Trophoblast cell (in vitro differentiated cells and primary cell): Measurements from ENCODE around the gene ZNF276. TPM values are rescaled to one million over a fixed set of nuclear protein-coding genes. Genes with fewer than 3 reads are reported as not detected.
"Not testable (repeated sequence)": the region's sequence is repeated elsewhere in the genome, so short reads cannot be mapped to it uniquely, and the experiment has no call there.

Experiments used
- DNase-seq, 2 donors: peaks; one replicate each; pipeline ENCODE4 v3.0.0-alpha.2; 2016
- H2AFZ ChIP-seq: 2 replicates; pipeline ENCODE4 v1.6.1; 2013; ENCODE audit warnings: low read length, moderate library complexity, mild to moderate bottlenecking; ENCODE audit not compliant: insufficient read depth, poor library complexity
- H2AK5ac ChIP-seq: 2 replicates; pipeline ENCODE4 v1.6.1; 2013; ENCODE audit warnings: mild to moderate bottlenecking, low read length
- H2BK120ac ChIP-seq: 2 replicates; pipeline ENCODE4 v1.6.1; 2013; ENCODE audit warnings: low read length, mild to moderate bottlenecking, moderate library complexity; ENCODE audit not compliant: insufficient read depth, poor library complexity
- H2BK12ac ChIP-seq: 2 replicates; pipeline ENCODE4 v1.6.1; 2013; ENCODE audit warnings: mild to moderate bottlenecking, low read length, moderate library complexity
- H2BK5ac ChIP-seq: 2 replicates; pipeline ENCODE4 v1.6.1; 2013; ENCODE audit warnings: low read length, low read depth, moderate library complexity, mild to moderate bottlenecking; ENCODE audit not compliant: poor library complexity
- H3K14ac ChIP-seq: 2 replicates; pipeline ENCODE4 v1.6.1; 2013; ENCODE audit warnings: mild to moderate bottlenecking, low read length
- H3K18ac ChIP-seq: 2 replicates; pipeline ENCODE4 v1.6.1; 2013; ENCODE audit warnings: mild to moderate bottlenecking, low read length
- H3K23ac ChIP-seq: 2 replicates; pipeline ENCODE4 v1.6.1; 2013; ENCODE audit warnings: low read length
- H3K27ac ChIP-seq: 2 replicates; pipeline ENCODE4 v1.5.1; 2013; ENCODE audit warnings: low read depth, mild to moderate bottlenecking, inconsistent platforms, low read length, moderate library complexity
- H3K27me3 ChIP-seq: 2 replicates; pipeline ENCODE4 v1.6.1; 2013; ENCODE audit warnings: inconsistent platforms, mild to moderate bottlenecking, low read length, moderate library complexity; ENCODE audit not compliant: insufficient read depth
- H3K36me3 ChIP-seq, 2 experiments: 1 replicate in 1 of 2; 2 replicates in 1 of 2; pipeline ENCODE4 v1.6.1; 2013; ENCODE audit warnings: low read length in 2 of 2, mild to moderate bottlenecking in 2 of 2, moderate library complexity in 1 of 2; ENCODE audit not compliant: insufficient read depth in 2 of 2, control insufficient read depth in 1 of 2
- H3K4ac ChIP-seq: 2 replicates; pipeline ENCODE4 v1.6.1; 2013; ENCODE audit warnings: low read depth, mild to moderate bottlenecking, low read length, moderate library complexity
- H3K4me1 ChIP-seq, 2 experiments: 1 replicate in 1 of 2; 2 replicates in 1 of 2; pipeline ENCODE4 v1.6.1; 2013; ENCODE audit warnings: low read length in 2 of 2, mild to moderate bottlenecking in 2 of 2, moderate library complexity in 1 of 2; ENCODE audit not compliant: insufficient read depth in 2 of 2, control insufficient read depth in 1 of 2
- H3K4me2 ChIP-seq: 2 replicates; pipeline ENCODE4 v1.6.1; 2013; ENCODE audit warnings: inconsistent platforms, mild to moderate bottlenecking, low read length, moderate library complexity
- H3K4me3 ChIP-seq: 2 replicates; pipeline ENCODE4 v1.5.1; 2013; ENCODE audit warnings: mild to moderate bottlenecking, low read depth, low read length, inconsistent platforms
- H3K79me1 ChIP-seq: one replicate; pipeline ENCODE4 v1.6.1; 2013; ENCODE audit warnings: low read length
- H3K79me2 ChIP-seq: 2 replicates; pipeline ENCODE4 v1.6.1; 2013; ENCODE audit warnings: low read length, mild to moderate bottlenecking; ENCODE audit not compliant: control insufficient read depth, insufficient read depth, poor library complexity
- H3K9ac ChIP-seq: 2 replicates; pipeline ENCODE4 v1.6.1; 2013; ENCODE audit warnings: mild to moderate bottlenecking, low read length
- H3K9me3 ChIP-seq: 2 replicates; pipeline ENCODE4 v1.6.1; 2013; ENCODE audit warnings: low read depth, mild to moderate bottlenecking, control low read depth, inconsistent platforms, low read length; ENCODE audit not compliant: insufficient read depth
- H4K12ac ChIP-seq: 2 replicates; pipeline ENCODE4 v1.6.1; 2013; ENCODE audit warnings: low read depth, mild to moderate bottlenecking, low read length, moderate library complexity
- H4K8ac ChIP-seq: 2 replicates; pipeline ENCODE4 v1.6.1; 2013; ENCODE audit warnings: low read depth, mild to moderate bottlenecking, low read length, moderate library complexity
- H4K91ac ChIP-seq: one replicate; pipeline ENCODE4 v1.6.1; 2013; ENCODE audit warnings: low read depth, mild to moderate bottlenecking, low read length, moderate library complexity
- WGBS: extraction: QIAGEN DNeasy Blood & Tissue Kit; methylation state at CpG from one replicate; pipeline ENCODE4 v1.1.7; 2013; ENCODE audit warnings: missing lambda C conversion rate; ENCODE audit not compliant: insufficient read length, insufficient coverage; ENCODE audit errors: extremely low coverage; 5-methylcytosine and 5-hydroxymethylcytosine counted together
- polyA plus RNA-seq: library from polyadenylated mRNA; stranded (reverse); fragments of 200-250 nt; gene quantifications from 2 replicates; pipeline ENCODE4 v1.2.3, GENCODE V29; 2013

ZNF276 gene, protein sequence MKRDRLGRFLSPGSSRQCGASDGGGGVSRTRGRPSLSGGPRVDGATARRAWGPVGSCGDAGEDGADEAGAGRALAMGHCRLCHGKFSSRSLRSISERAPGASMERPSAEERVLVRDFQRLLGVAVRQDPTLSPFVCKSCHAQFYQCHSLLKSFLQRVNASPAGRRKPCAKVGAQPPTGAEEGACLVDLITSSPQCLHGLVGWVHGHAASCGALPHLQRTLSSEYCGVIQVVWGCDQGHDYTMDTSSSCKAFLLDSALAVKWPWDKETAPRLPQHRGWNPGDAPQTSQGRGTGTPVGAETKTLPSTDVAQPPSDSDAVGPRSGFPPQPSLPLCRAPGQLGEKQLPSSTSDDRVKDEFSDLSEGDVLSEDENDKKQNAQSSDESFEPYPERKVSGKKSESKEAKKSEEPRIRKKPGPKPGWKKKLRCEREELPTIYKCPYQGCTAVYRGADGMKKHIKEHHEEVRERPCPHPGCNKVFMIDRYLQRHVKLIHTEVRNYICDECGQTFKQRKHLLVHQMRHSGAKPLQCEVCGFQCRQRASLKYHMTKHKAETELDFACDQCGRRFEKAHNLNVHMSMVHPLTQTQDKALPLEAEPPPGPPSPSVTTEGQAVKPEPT
- 5.9 and 6.3 TPM in 2 replicates for polyA plus RNA-seq

DNA sequence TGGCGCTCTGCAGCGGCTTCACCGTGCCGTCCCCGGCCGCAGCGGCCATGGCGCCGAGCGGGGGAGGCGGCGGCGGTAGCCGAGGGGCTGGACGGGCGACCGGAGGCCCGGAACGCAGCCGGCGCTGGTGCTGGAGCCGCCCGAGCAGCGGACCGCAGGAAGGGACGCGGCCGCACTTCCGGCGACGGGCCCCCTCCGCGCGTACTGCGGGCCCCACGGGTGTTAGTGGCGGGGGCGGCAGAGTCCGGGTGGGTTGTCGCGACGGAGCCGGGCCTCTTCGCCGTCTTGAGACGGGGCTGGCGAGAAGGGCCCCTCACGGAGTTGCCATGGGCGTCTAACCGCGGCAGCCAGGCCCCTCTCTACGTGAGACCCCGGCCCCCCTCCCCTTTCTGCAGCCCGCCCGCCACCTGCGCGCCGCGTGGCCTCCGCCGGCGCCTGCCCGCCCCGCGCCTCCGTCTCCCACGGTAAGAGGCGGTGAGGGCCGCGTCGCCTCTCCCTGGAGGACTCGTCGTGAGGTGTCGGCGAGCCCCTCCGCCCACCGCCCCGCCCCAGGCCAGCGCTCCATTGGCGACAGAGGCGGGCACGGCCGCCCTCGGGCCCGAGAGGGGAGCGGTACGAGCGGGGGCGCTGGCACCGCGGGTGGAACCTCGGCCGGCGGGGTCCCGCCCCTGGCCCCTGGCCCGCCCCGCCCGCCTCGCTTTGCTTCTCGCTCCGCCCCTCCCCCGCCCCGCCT is at the start of gene ZNF276, which contains the start of gene VPS9D1:
Gene ZNF276, plus strand, starts transcription at position 725 of the 733 bp plus-strand sequence. CDS start 104 bp downstream, outside the sequence.
Gene VPS9D1, minus strand, starts transcription at position 86 of the 733 bp plus-strand sequence. Its CDS starts 37 bp downstream, at position 49.
- WGBS = no CpG with 5 or more reads among the region's 103 CpGs
- peak within 1 kb of the TSS; percentile 83 for H2BK120ac ChIP-seq

DNA sequence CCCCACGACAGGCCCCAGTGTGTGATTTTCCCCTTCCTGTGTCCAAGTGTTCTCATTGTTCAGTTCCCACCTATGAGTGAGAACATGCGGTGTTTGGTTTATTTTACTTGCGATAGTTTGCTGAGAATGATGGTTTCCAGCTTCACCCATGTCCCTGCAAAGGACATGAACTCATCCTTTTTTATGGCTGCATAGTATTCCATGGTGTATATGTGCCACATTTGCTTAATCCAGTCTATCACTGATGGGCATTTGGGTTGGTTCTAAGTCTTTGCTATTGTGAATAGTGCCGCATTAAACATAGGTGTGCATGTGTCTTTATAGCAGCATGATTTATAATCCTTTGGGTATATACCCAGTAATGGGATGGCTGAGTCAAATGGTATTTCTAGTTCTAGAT is 49.8 kb upstream of the ZNF276 start:
- not testable (repeated sequence) for DNase-seq, H3K4ac ChIP-seq, H2AFZ ChIP-seq, H4K91ac ChIP-seq, H4K12ac ChIP-seq, H2BK12ac ChIP-seq, H4K8ac ChIP-seq, H2BK5ac ChIP-seq, H3K27me3 ChIP-seq, H3K79me1 ChIP-seq, H3K14ac ChIP-seq, H3K36me3 ChIP-seq, H2AK5ac ChIP-seq, H3K23ac ChIP-seq, H3K4me2 ChIP-seq, H3K4me3 ChIP-seq, H3K9ac ChIP-seq, H3K27ac ChIP-seq, H2BK120ac ChIP-seq, H3K79me2 ChIP-seq, H3K4me1 ChIP-seq, H3K18ac ChIP-seq, H3K9me3 ChIP-seq
- no CpG with 5 or more reads among the region's 4 CpGs for WGBS

More for the DNA sequence above, at the start of gene ZNF276, which contains the start of gene VPS9D1:
- Histone ChIP-seq H2BK12ac (no peak within 1 kb of the TSS), H3K14ac (peak within 1 kb of the TSS; percentile 93), H3K36me3 (peaks cover 21 to 23% of the 10 kb centered on the region in 2 experiments), H3K4me1 (peaks cover 8 to 13% of the 10 kb centered on the region in 2 experiments), H3K4ac (peak within 1 kb of the TSS; percentile 84), H3K27me3 (no peaks in the 10 kb centered on the region), H3K27ac (peak within 1 kb of the TSS; percentile 83), H3K79me1 (peaks cover 14% of the 10 kb centered on the region), H3K9me3 (peaks cover 5% of the 10 kb centered on the region), H2AFZ (peak within 1 kb of the TSS; percentile 85), H2AK5ac (no peak within 1 kb of the TSS), H3K9ac (peak within 1 kb of the TSS; percentile 90), H3K18ac (peak within 1 kb of the TSS; percentile 94), H3K79me2 (peaks cover 9% of the 10 kb centered on the region), H3K23ac (no peak within 1 kb of the TSS), H4K12ac (peak within 1 kb of the TSS; percentile 95), H2BK5ac (peak within 1 kb of the TSS; percentile 79), H4K91ac (peak within 1 kb of the TSS; percentile 85), H3K4me2 (peak within 1 kb of the TSS; percentile 93), H4K8ac (peak within 1 kb of the TSS; percentile 99), H3K4me3 (peak within 1 kb of the TSS; percentile 95)
- DNase-seq = peak; percentile 80 to 84

DNA sequence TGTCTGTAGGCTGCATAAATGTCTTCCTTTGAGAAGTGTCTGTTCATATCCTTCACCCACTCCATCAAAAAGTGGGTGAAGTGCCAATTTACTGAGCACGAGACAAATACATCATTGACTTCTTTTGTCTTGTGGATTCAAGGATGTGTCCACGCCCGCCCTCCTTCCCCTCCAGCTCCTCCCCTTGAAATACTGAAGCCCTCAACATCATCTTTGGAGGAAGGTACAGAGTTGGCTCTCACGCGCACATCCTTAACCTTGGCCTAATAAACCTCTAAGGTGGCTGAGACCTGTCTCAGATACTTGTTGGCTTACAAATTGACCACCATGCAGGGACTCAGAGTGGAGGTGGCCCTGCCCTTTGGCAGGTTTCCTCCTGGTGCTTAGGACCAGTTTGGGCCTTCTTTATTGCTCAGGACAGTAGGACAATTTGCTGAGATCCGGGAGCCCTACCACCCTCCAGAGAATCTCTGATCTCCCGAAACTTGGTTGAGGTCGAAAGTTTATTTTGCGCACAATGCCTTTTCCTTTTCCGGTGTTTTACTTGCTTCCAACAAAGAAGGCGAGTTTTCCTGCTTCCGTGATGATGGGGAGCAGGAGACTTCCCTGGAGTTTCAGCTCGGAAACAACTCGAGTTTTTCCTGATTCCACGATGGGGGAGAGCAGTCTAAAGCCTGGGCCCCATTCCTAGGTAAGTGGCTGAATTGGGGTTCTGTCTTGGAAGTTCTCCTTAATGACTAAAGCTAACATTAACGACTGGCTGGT is 49.0 kb upstream of the ZNF276 start:
- no peak for DNase-seq
- Histone ChIP-seq H2AK5ac (no peak overlapping the region), H3K4me3 (no peak overlapping the region), H3K4me1 (no peaks in the 10 kb centered on the region), H4K91ac (no peak overlapping the region), H2BK12ac (no peak overlapping the region), H3K9me3 (no peaks in the 10 kb centered on the region), H3K27me3 (no peaks in the 10 kb centered on the region), H2BK120ac (no peak overlapping the region), H3K79me2 (no peaks in the 10 kb centered on the region), H3K23ac (no peak overlapping the region), H3K36me3 (peaks cover 3 to 5% of the 10 kb centered on the region in 2 experiments), H3K18ac (no peak overlapping the region), H3K27ac (no peak overlapping the region), H4K8ac (no peak overlapping the region), H2BK5ac (no peak overlapping the region), H4K12ac (no peak overlapping the region), H2AFZ (no peak overlapping the region), H3K79me1 (no peaks in the 10 kb centered on the region), H3K4ac (no peak overlapping the region), H3K4me2 (no peak overlapping the region), H3K14ac (no peak overlapping the region), H3K9ac (no peak overlapping the region)
- no CpG with 5 or more reads among the region's 16 CpGs for WGBS

DNA sequence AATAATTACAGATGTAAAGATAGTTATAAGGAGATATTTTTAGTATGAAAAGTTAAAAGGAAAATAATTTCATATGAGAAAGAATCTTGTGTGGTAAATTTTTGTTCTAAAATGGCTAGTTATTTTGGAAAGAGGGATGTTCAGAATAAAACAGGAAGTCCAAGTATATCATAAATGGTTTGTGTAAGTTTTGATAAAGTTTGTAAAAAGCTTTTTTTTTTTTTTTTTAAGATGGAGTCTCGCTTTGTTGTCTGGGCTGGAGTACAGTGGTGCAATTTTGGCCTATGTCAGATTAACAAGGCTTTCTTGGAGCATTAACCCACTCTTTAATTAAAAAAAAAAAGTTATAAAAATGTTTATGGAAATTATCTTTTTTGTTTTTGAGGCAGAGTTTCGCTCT is 43.1 kb upstream of the ZNF276 start:
- H3K27ac ChIP-seq = no peak overlapping the region
- no peak overlapping the region for H2BK5ac ChIP-seq
- H3K36me3 ChIP-seq = peaks cover 4 to 7% of the 10 kb centered on the region in 2 experiments
- H3K23ac ChIP-seq = no peak overlapping the region
- no peaks in the 10 kb centered on the region for H3K4me1 ChIP-seq
- H2AK5ac ChIP-seq = no peak overlapping the region
- H3K18ac ChIP-seq = no peak overlapping the region
- WGBS = no CpG with 5 or more reads among the region's 2 CpGs
- H3K9ac ChIP-seq = no peak overlapping the region
- H4K12ac ChIP-seq = no peak overlapping the region
- no peak overlapping the region for H3K4ac ChIP-seq
- H3K79me2 ChIP-seq = no peaks in the 10 kb centered on the region
- no peak overlapping the region for H3K4me2 ChIP-seq
- H3K9me3 ChIP-seq = peaks cover 14% of the 10 kb centered on the region
- H2BK120ac ChIP-seq = no peak overlapping the region
- no peaks in the 10 kb centered on the region for H3K27me3 ChIP-seq
- no peak overlapping the region for H4K8ac ChIP-seq
- H3K79me1 ChIP-seq = no peaks in the 10 kb centered on the region
- H4K91ac ChIP-seq = no peak overlapping the region
- H2AFZ ChIP-seq = no peak overlapping the region
- no peak overlapping the region for H3K4me3 ChIP-seq
- no peak overlapping the region for H2BK12ac ChIP-seq
- no peak overlapping the region for H3K14ac ChIP-seq
- DNase-seq = no peak
